ENCODE results near the gene MS4A6E. TPM values are rescaled to one million over a fixed set of nuclear protein-coding genes. Genes with fewer than 3 reads are reported as not detected.
"Not testable (repeated sequence)": the region's sequence is repeated elsewhere in the genome, so short reads cannot be mapped to it uniquely, and the experiment has no call there.

The MS4A6E gene, protein sequence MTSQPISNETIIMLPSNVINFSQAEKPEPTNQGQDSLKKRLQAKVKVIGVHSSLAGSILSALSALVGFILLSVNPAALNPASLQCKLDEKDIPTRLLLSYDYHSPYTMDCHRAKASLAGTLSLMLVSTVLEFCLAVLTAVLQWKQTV
- total RNA-seq: not detected in 2 replicates

DNA sequence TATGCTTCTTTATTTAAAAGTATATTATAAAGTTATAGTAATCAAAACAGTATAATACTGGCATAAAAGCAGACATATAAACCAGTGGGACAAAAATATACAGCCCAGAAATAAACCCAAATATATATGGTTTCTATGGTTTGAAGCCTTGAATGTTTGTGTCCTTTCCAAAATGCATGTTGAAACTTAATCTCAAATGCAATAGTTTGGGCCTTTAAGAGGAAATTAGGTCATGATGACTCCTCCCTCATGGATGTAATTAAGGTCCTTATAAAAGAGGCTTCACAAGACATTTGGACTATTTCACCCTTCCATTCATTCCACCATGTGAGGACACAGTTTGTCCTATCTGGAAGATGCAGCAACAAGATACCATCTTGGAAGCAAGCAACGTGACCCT lies at the start of gene MS4A6E:
Gene MS4A6E (plus strand): TSS at position 301 of the 400 bp plus-strand sequence. CDS start 7,641 bp downstream, outside the sequence.
- DNase-seq (ENCODE audit: low read depth): no peak

DNA sequence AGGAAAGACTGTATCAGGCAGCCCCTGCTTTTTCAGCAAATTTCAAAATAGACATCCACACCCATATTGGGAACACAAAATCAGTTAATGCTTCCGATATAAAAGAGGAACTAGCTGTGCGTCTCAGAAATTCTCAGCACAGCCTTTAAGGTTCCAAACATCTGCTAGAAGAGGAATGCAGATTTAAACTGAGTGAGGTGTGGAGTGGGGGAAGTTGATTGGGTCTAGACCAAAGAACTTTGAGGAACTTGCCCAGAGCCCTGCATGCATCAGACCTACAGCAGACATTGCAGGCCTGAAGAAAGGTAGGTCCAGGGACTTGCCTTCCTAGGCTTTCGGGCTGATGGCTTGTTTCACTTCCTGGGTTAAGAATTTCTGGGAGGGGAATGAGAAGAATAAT lies 46.6 kb upstream of the MS4A6E start, which contains the start of gene MS4A4A:
Gene MS4A4A (plus strand): TSS at position 255 of the 400 bp plus-strand sequence. CDS start 10 bp downstream, at position 265.
- no peak for DNase-seq (ENCODE audit: low read depth)

DNA sequence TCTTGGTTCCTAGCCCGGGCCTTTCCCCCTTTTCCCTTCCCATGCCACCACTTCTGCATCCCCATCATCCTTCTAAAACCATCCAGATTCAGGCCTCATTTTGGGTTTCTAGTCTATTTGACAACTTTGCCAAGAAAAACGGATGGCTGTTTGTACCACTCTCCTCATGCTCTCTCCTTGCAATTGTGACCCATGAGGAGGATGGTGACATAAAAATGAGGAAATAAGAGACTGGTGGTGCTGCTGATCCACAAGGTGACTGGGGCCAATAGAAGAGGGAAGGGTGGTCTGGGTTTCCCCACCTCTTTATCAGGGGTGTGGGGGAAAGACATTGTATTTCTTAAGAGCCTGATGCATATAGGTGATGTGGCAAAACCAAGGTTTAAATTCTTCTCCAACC lies 45.6 kb upstream of the MS4A6E start:
- DNase-seq (ENCODE audit: low read depth): no peak

DNA sequence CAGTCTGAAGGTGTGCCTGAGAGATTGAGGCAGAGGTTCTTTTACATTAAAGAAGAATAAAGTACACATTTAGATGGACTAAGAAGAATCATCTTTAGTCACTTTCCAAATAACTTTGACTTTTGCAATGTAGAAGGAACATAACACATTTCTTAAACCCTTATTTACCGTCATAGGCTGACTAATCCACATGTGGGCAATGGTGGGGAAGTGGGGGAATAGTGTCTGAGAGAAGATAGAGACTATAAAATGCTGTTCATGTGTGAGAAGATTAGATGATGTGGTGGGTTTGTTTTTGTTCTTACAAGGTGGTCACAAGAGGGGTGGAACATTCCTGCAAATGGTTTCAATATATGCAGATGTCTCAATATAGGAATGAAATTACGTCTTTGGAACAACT lies 44.8 kb upstream of the MS4A6E start:
- DNase-seq (ENCODE audit: low read depth): no peak

DNA sequence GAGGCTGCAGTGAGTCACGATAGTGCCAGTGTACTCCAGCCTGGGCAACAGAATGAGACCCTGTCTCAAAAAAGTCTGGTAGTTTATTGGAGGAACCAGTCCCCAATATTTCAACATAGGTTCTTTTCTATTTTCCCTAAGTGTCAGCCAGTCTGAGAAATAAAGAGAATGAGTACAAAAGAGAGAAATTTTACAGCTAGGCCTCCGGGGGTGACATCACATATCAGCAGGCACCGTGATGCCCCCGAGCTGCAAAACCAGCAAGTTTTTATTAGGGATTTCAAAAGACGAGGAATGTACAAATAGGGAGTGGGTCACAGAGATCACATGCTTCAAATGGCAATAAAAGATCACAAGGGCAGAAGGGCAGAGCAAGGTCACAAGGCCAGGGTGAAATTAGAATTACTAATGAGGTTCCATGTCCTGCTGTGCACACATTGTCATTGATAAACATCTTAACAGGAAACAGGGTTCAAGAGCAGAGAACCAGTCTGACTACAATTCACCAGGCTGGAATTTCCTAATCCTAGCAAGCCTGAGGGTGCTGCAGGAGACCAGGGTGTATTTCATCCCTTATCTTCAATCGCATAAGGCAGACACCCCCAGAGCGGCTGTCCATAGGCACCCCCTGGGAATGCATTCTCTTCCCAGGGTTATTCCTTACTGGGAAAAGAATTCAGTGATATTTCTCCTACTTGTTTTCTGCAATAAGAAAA lies 41.5 kb upstream of the MS4A6E start:
- DNase-seq (ENCODE audit: low read depth): not testable (repeated sequence)

DNA sequence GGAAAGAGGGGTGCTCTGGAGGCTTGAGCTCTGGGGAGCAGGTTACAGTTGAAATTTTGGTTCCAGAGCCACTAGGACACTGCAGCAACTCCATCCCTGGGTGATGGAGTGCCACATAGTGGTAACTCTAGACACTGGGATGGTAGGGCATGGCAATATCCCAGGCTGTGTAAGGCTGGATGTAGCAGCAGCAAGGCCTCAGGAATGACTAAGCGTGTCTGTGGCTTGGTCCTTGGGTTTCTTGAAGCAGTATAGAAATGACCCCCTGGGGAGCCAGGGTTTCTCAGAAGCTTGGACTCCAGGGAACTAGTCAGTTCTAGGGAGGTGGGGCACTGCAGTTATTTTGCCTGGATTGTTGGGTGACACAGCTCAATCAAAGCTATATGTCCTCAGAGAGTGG lies 38.5 kb upstream of the MS4A6E start:
- DNase-seq (ENCODE audit: low read depth): no peak

DNA sequence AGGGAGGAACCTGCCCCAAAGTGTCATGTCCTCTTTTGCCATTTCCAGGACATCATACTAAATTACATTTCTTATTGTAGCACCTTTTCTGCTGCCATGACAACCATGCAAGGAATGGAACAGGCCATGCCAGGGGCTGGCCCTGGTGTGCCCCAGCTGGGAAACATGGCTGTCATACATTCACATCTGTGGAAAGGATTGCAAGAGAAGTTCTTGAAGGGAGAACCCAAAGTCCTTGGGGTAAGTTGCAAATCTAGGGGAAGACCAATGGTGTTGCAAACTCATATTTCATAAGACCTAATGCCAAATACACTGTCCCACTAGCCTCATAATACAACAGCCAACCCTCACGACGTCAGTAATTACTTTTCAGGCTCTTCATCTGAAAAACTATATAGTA lies 34.9 kb upstream of the MS4A6E start:
- DNase-seq (ENCODE audit: low read depth): no peak

DNA sequence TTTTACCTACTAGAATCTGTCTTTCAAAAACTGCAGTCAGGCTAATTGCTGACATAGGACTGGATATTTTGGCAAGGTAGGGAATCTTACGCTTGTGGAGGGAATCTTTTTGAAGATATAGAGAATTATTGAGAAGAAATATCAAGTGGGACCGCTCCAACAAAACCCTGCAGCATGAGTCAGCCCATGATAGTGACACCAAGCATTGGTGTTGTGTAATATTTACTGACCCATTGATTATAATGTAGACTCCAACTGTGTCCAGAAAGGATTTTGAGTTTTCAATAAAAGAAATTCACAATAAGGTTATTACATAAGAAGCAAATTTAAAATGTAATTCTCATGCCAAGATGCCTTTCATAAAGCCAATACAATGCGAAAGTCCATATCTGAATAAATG lies 25.9 kb upstream of the MS4A6E start:
- DNase-seq (ENCODE audit: low read depth): no peak

DNA sequence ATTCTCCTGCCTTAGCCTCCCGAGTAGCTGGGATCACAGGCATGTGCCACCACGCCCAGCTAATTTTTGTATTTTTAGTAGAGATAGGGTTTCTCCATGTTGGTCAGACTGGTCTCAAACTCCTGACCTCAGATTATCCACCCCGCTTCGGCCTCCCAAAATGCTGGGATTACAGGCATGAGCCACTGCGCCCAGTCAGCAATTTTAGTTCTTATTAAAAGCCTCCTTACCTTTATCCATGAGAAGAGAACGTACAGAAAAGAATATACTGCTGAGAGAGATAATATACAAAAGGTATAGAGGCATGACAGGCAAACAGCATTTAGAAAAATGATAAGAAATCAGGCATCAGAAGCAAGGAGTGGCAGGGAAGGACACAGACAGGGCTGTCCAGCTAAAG lies 25.2 kb upstream of the MS4A6E start:
- not testable (repeated sequence) for DNase-seq (ENCODE audit: low read depth)

DNA sequence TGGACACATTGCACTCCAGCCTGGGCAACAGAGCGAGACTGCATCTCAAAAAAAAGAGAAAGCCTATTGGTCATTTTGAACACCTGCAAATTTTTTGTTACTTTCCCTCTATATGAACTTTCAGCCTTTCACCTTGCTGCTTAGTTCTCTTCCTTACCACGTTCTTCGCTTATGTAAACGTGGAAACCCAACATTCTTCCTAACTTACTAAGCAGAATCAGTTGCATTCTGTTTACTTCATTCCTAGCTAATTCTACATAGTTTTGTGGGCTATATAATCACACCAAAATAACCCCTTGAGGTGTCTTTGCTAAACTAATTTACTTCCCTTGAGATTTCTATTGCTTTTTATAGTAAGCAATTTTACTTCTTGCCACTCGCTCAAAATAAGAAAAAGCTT lies 23.4 kb upstream of the MS4A6E start:
- DNase-seq (ENCODE audit: low read depth): peak; percentile 13

DNA sequence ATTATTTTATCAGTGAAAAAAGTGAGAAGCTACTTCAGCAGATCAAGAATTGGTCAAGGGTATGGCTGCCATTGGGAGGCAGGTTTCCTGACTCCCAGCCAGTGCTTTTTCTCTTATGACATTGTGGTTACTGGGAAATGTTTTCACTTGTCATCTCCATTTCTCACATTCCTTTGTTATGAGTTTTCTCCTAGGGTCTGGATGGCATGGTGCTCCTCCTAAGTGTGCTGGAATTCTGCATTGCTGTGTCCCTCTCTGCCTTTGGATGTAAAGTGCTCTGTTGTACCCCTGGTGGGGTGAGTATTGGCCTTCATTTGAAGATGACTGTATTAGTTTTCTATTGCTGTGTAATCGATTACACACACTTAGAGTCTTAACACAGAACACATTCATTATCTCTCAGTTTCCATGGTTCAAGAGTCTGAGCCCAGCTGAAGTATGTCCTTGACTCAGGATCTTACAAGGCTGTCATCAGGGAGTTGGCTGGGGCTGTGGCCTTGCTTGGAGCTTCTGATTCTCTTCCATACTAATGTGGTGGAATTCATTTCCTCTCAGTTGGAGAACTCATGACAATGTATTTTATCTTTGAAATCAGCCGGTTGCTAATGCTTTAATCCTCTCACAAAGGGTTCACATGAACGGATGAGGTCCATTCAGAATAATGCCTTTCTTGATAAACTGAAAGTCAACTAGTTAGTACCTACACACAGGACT lies 21.0 kb upstream of the MS4A6E start:
- peak; percentile 50 for DNase-seq (ENCODE audit: low read depth)

DNA sequence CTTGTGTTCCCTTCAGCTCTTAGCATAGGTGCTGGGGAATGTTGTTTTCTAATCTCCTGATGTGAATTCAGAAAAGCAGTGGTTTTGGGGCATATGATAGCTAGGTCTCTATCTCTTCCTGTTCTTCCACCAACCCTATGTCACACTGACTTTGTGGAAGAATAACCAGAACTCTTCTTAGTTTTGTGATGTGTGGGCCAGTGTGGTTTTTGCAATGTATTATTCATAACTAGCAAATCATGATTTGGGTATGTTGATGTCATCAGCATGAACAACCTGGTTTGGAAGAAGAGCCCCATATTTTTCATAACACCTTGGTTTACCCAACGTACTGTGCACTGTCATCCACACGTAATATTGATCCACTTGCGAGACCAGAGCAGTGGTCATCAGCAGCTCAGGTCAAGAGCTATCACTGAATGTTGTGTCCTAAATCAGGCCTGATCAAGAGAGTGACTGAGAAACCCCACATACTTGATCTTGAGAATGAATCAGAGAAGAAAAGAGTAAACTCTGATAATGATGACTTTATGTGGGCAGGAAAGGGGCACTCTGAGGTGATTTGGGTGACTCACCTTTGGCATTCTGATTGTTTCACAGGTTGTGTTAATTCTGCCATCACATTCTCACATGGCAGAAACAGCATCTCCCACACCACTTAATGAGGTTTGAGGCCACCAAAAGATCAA lies 19.4 kb upstream of the MS4A6E start:
- DNase-seq (ENCODE audit: low read depth): no peak

DNA sequence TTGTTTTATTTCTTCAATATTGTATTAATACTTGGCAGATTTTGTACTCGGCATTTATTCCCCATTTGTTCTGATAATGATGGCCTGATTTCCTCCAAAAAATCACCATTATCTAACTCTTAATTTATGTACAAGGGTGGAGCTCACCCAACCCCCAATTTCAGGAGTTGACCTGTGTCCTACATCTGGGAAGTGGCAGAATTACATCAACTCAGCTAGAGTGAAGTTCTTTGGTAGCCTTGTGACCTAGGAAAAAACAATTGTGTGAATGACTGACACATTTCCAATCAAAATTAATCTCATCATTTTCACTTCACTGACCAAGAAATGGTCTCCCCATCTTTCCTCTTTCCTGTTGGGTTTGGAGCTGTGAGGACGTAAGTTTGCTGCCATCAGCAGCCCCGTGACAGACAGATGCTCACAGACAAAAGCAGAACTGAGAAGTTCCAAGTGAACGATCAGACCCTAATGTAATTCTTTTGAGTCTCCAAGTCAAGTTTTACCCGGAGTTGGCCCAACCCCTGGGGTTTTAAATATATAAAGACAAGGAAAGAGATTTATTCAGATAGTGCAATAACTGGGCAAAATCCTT lies 16.6 kb upstream of the MS4A6E start:
- DNase-seq (ENCODE audit: low read depth): no peak

DNA sequence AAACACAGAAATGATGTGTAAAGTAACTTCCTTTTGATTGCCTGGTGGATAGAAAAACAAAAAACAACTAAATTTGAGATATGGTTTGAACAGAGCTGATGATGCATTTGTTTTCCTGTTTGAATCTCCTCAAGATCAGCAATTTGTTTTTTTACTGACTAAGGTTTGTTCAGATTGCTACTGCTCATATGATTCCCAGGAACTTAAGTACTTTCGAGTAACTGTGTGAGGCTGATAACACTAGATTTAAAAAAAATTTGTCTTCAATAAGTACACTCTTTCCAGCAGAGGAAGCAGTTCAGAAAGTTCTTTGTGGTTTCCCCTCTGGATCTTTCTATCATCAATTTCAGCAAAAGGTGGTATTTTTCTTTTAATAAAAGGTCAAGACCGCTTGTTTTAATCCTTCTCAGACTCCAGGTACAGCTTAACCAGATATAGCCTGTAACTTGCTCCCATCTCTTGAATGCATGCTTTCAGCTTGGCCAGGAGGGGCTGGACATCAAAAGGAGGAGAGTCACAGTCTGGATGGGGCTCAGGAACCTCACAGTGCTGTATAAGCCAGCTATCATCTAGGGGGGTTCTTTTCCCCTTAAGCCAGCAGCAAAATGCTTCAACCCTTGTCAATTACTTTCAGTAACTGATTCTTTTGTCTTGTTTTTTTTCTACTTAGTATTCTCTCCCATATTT lies 12.3 kb upstream of the MS4A6E start:
- DNase-seq (ENCODE audit: low read depth): no peak

DNA sequence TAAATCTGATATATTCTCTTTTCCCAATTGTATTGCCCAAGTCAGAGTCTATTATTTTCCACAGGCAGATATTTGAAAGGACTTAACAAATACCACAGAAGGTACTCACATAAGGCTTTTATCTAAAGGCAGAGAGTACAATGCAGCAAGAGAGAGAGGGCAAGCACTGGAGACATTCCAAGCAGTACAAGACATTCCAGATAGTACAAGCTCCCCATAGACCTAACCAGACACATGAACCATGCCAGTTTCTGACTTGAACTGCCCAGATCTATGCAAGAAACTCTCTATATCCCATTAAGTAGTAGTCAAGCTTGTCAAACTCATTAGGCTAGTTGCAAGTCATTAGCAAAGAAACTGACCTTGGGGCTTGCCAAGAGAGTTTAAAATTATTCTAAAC lies 11.2 kb upstream of the MS4A6E start:
- no peak for DNase-seq (ENCODE audit: low read depth)

DNA sequence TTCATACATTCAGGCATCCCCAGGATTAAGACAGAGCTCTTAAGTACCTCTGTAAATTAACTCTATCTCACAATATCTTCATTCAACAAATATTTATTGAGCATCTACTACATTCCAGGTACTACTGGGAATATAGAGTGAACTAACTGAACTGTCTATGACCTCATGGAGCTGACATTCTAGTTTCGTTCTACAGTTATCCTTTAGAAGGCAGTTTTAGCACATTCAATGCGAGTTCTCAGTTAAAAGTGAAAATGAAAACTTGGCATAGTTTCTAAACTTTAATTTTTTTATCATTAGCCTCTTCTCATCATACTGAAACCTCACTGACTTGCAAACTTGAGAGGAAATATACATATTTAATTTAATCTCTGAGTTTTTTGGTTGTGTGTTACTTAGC lies 10.7 kb upstream of the MS4A6E start:
- no peak for DNase-seq (ENCODE audit: low read depth)

DNA sequence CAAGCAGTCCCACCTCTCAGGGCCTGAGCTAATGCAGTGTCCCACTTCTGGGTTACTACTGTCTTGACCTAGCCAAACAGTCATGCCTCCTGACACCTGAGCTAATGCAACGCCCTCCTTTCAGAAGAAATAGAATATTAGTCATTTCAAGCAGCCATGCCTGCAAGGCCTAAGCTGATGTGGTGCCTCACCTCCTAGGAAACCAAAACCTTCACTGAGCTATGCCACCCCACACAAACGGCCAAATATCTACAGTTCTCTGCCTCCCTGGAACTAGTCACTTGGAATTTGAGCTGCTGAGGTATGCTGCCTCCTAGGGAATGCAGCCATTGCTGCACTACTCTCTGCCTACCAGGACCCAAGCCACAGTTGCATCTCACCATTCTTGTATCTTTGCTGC lies 8.3 kb upstream of the MS4A6E start:
- no peak for DNase-seq (ENCODE audit: low read depth)

DNA sequence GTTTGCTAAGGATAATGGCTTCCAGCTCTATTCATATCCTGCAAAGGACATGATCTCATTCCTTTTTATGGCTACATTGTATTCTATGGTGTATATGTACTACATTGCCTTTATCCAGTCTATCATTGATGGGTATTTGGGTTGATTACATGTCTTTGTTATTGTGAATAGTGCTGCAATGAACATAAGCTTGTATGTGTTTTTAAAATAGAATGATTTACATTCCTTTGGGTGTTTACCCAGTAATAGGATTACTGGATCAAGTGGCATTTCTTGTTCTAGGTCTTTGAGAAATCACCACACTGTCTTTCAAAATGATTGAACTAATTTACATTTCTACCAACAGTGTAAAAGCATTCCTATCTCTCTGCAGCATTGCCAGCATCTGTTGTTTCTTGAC lies 6.0 kb upstream of the MS4A6E start:
- no peak for DNase-seq (ENCODE audit: low read depth)

DNA sequence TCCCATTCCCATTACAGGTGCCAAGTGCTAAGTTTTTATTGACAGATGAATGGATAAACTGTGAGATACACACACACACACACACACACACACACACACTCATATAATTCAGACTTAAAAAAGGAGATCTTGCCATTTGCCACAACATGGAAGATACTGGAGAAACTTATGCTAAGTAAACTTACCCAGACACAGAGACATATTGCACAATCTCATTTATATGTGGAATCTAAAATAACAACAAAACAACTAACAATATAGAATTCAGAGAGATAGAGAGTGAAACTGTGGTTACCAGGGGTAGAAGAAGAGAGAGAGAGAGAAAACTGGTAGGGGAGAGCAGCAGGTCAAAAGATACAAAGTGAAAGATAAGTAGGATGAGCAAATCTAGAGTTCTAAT lies 1.4 kb downstream of the MS4A6E start:
- no peak for DNase-seq (ENCODE audit: low read depth)

DNA sequence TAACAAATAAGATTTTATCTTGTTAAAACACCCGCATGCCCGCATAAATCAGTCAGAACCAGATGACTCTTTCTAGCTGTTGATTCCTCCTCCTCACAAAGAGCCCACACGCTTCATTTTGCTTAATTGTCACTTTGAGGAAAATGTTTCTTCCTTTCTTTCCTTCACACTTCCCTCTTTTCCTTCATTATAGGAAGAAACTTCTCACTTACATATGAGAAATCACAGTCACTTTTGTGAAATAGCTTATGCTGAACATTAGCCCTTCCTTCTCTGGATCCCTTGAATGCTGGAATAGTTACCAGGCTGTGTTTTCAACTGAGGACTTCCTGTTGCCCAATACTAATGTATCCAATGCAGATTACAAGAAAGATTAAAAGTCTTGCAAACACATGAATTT lies 5.8 kb downstream of the MS4A6E start:
- no peak for DNase-seq (ENCODE audit: low read depth)

DNA sequence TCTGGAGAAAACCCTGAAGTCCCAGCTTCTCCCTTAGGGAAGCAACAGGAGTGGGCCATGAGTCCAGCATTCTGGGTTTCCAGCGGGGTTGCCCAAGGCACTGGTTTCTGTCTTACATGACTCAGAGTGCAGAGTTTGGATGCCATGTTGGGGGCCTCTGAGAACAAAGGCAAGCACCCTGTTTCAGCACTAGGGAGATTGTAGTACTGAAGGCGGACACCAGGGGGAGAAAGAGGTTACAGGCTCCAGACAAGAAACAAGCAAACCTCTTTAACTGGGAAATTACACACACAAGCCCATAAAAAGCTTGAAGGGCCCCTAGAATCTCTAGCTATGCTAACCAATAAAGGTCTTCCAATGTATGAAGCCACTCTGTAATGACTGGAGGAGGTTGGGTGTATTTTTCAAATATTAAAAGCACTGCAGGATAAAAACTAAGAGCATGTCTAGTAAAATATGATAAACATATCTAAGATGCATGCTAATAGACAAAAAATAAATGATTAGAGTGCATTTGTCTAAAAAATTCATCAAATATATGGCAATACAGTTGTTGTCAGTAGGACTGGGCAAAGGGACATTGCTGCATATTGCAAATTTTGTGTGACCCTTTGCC lies 7.1 kb downstream of the MS4A6E start:
- peak; percentile 36 for DNase-seq (ENCODE audit: low read depth)
